HG02571 (cell line): ENCODE results near the gene MRPL28.
"Not testable (repeated sequence)": the region's sequence is repeated elsewhere in the genome, so short reads cannot be mapped to it uniquely, and the experiment has no call there.

Experiments used
- ATAC-seq: cut with Tn5 transposase; IDR thresholded peaks from one replicate; pipeline ENCODE4 v1.9.1; 2021; ENCODE audit warnings: mild to moderate bottlenecking, moderate library complexity; ENCODE audit not compliant: unreplicated experiment

The MRPL28 gene

GRCh38 chr16:360698-361336, 9.5 kb downstream of the MRPL28 start:
- no peak for ATAC-seq

DNA sequence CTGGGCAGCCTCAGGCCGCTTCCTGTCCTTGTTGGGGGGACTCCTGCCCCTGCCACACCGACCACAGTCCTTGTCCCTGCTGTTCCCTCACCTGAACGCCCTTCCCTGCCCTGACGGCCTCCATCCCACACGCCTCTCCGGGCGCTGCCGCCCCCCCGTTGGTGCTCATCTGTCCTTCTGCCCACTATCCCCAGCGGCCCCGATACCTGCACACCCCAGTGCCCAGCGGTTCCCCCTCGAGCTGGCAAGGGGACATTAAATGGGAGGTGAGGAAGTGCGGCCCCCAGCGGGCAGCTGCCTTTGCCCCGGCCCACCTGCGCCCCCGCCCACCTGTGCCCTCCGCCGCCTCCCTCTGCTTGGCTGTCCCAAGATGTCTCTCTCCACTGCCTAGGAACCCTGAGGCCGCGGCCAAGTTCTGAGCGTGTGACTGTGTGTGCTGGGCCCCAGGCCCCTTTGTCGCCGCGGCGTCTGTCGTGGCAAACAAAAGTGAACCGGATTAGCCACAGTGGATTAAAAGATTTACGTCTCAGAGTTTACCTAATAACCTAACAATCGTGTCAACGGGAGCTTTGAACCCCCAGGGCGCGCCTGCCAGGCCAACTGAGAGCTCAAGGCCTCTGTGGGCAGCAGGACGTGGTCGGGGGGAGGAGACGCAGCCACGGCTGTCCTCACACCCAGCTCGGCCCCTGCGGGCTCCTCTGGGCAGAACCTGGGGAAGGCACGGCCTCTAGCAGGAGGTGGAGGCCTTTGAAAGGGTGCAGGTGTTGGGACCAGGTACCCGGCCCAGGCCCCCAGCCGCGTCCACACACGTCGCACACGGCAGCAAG, 10.3 kb downstream of the MRPL28 start:
- ATAC-seq: no peak

DNA sequence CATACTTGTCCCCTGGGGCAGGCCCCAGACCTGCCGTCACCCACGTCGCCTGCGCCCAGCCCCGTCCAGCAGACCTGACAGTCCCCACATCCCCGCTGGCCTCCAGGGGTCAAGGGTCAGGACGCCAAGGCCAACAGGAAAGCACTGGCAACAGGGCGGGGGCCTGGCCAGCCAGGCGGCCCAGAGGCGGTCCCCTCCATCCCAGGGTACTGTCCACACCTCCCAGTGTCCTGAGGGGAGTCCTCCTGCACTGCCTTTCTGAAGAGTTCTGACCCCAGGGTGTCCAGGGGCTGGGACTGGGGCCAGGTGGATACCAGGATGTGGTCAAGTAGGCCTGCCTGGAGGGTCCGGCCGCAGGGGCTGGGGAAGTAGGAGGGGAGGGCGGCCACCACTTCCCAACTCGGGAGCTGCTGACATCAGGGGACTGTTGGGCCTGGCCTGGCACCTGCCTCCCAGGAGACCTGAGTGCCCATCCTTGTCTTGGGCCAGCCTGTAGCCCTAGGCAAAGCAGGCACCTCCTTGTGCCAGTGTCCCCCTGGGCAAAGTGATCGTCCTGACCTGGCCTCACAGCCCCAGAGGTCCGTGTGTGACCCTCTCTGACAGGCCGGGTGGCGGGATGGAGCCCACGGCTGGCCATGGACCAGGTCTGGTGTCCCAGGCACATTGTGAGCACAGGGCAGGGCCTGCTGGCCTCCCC, 11.1 kb downstream of the MRPL28 start:
- no peak for ATAC-seq

DNA sequence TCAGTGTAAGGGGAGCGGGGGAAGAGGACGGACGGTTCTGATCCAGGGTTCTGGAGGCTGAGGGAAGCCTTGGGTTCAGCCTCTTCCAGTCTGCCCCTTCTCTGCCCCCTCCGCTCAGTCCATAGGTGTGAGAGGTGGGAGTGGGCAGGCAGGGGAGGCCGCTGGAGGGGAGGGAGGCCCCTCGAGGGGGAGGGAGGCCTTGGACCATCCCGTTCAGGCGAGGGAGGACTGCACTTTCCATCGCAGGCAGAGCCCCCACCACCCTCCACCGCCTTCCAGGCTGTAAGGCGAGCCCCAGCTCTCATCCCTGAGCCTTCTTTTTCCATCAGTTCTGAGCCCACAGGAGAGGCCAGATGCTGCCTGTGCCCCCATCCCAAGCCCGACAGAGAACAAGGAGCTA, 13.6 kb downstream of the MRPL28 start:
- ATAC-seq: no peak

DNA sequence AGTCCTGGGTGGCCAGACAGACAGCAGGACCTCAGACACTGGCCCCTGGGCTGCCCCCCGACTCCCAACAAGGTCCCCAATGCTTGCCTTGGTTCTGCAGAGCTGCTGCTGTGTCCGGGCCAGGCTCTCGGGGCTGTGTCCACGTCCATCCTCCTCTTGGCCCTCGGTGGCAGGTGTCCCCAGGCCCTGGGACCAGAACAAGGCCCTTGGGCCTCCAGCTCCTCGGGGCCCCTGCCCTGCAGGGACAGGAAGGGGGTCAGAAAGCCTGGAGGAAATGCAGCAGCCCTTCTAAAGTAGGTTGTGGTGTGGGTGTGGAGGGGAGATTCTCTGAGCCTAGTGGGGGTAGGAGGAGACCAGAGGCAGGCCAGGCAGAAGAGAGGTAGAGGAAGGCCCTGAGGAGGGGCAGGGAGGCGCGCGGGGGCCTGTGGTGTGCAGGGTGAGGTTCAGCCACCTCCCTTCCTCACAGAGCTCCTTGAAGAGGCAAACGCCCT, 15.3 kb downstream of the MRPL28 start:
- no peak for ATAC-seq

DNA sequence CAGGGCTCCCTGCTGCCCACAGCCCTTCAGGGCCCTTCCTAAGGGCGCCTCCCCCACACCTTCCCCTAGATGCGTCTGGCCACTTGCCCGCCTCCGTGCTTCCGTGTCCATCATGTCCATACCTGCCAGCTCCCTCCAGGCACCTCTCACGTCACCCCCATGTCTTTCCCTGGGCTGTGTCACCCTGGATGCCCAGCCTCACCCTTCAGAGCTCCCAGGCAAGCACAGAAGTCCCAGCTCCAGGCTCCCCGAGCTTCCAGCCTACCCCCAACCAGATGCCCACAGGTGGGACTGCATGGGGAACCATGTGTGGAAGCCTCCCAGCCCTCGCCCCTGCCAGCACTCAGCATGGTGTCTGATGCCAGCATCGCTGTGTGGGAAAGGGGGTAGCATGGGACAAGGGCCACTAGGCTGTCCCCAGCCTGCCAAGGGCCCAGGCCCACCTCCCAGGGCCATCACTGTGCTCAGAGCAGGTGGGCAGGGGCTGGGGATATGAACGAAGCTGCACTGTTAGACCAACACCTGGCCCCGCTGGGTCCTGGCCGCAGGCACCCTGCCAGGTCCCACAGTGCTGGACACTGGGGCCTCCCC, 16.0 kb downstream of the MRPL28 start:
- no peak for ATAC-seq

- ATAC-seq: no peak
Observed at GRCh38 chr16:353404-354290, 16.7 kb downstream of the MRPL28 start.

- peak; percentile 48 for ATAC-seq
Observed at GRCh38 chr16:352547-353403, 17.6 kb downstream of the MRPL28 start, which contains the start of gene AXIN1. Gene AXIN1, minus strand, starts transcription at chr16:352723. Its CDS starts 5,698 bp downstream, at chr16:347025.

GRCh38 chr16:351804-352520, 18.4 kb downstream of the MRPL28 start:
- ATAC-seq: peak; percentile 8

DNA sequence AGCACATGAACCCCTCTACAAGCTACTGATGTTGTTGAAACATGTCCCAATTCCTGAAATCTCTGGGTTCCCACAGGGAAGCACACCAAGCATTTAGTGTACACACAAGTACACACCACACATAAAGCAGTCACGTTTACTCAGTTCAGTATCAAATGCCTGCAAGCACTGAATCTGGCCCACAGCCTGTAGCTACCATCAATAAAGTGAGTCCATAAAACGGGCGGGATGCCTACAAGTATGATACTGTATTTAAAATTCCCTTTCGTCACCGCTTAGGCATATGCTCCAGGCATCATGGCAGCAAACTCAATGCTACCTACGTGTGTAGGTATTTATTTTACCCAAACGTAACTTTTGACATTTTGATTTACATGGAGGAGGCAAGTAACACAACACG, 20.1 kb downstream of the MRPL28 start:
- ATAC-seq: no peak

DNA sequence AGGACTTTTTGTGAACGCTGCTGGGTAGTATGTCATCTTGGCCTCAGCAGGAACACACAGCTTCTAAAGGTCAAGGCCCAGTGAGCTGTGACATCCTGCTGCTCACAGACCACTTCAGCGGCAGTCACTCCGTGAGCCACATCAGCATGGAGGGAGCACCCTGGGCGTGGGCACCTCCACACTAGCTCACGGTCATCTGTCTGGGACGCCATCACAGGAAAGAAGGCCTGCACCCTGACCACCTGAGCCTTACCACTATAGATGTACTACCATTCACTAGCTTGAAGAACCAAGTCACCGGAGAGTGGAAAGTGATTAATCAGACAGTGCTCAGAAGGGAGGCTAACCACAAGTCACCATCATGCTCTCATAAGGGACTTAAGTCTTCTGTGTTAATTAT, 21.1 kb downstream of the MRPL28 start:
- ATAC-seq: no peak

GRCh38 chr16:348495-348894, 21.8 kb downstream of the MRPL28 start:
- not testable (repeated sequence) for ATAC-seq

GRCh38 chr16:347203-347602, 23.1 kb downstream of the MRPL28 start:
- no peak for ATAC-seq

DNA sequence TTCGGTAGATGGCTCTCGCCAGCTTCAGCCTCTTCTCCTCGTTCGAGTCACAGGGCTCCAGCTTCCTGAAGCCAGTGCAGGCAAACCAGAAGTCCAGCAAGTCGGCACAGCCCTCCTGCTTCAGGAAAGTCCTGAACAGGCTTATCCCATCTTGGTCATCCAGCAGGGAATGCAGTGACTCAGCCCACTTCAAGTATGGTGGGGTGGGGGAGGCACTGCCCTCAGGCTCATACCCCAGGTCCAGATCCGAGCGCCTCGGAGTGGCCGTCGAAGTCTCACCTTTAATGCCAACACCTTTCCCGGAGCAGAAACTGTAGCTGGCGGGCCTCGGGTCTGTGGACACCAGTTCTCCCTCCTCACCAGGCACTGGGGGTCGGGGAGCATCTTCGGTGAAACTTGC, 23.8 kb downstream of the MRPL28 start:
- ATAC-seq: no peak

- ATAC-seq: no peak
Observed at GRCh38 chr16:345772-346171, 24.6 kb downstream of the MRPL28 start.

- no peak for ATAC-seq
Observed at GRCh38 chr16:342455-343213, 27.7 kb downstream of the MRPL28 start.

DNA sequence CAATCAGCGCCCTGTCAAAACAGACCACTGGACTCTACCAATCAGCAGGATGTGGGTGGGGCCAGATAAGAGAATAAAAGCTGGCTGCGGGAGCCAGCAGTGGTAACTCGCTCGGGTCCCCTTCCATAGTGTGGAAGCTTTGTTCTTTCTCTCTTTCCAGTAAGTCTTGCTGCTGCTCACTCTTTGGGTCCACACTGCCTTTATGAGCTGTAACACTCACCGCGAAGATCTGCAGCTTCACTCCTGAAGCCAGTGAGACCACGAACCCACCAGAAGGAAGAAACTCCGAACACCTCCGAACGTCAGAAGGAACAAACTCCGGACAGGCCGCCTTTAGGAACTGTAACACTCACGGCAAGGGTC, 28.4 kb downstream of the MRPL28 start:
- ATAC-seq: not testable (repeated sequence)
